MM.1S (cell line): ENCODE measurements around the gene ANAPC5.
"Not testable (repeated sequence)": the region's sequence is repeated elsewhere in the genome, so short reads cannot be mapped to it uniquely, and the experiment has no call there.

Experiments used
- EZH2 ChIP-seq: fragments of 300-600 bp; sonication (generic); optimal IDR thresholded peaks from 2 replicates; pipeline ENCODE3; 2017; ENCODE audit warnings: low read depth, mild to moderate bottlenecking, antibody characterized with exemption, low read length, mixed read lengths
- TF ChIP-seq, protein P1 (sequence below): fragments of 300-600 bp; sonication (generic); IDR thresholded peaks from 2 replicates; pipeline ENCODE4 v1.5.1; 2016; ENCODE audit warnings: antibody characterized with exemption, low read length, mixed read lengths

DNA sequence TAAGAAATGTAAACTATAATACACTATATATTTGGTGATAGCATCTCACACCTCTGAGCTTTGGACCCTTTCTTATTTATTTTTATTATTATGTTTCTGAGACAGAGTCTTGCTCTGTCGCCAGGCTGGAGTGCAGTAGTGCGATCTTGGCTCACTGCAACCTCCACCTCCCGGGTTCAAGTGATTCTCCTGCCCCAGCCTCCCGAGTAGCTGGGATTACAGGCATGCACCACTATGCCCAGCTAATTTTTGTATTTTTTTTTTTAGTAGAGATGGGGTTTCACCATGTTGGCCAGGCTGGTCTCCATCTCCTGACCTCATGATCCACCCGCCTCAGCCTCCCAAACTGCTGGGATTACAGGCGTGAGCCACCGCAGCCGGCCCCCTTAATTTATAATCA lies 44.8 kb downstream of the ANAPC5 start:
- TF ChIP-seq, protein P1, sequence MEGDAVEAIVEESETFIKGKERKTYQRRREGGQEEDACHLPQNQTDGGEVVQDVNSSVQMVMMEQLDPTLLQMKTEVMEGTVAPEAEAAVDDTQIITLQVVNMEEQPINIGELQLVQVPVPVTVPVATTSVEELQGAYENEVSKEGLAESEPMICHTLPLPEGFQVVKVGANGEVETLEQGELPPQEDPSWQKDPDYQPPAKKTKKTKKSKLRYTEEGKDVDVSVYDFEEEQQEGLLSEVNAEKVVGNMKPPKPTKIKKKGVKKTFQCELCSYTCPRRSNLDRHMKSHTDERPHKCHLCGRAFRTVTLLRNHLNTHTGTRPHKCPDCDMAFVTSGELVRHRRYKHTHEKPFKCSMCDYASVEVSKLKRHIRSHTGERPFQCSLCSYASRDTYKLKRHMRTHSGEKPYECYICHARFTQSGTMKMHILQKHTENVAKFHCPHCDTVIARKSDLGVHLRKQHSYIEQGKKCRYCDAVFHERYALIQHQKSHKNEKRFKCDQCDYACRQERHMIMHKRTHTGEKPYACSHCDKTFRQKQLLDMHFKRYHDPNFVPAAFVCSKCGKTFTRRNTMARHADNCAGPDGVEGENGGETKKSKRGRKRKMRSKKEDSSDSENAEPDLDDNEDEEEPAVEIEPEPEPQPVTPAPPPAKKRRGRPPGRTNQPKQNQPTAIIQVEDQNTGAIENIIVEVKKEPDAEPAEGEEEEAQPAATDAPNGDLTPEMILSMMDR: not testable (repeated sequence)
- TF ChIP-seq EZH2: not testable (repeated sequence)
